Neutrophil (primary cell): ENCODE results near the gene CCR4.

Experiments
- H3K27ac ChIP-seq: fragments of 200-600 bp; sonication (generic); 2 replicates; pipeline ENCODE4 v1.5.1; 2016; ENCODE audit warnings: mild to moderate bottlenecking, moderate library complexity
- H3K27me3 ChIP-seq: fragments of 200-600 bp; sonication (generic); 2 replicates; pipeline ENCODE4 v1.6.0; 2016; ENCODE audit warnings: mild to moderate bottlenecking
- H3K36me3 ChIP-seq: fragments of 200-600 bp; sonication (generic); 2 replicates; pipeline ENCODE4 v1.5.1; 2017
- H3K4me1 ChIP-seq, 2 experiments: fragments of 200-600 bp in 1 of 2; sonication (generic) in 1 of 2; 1 replicate in 1 of 2; 2 replicates in 1 of 2; pipeline versions ENCODE4 v1.5.1 to v1.6.1; 2013 to 2016; ENCODE audit warnings: low read depth in 1 of 2, low read length in 1 of 2, mild to moderate bottlenecking in 1 of 2, moderate library complexity in 1 of 2; ENCODE audit not compliant: control insufficient read depth in 1 of 2, insufficient read depth in 1 of 2
- H3K4me3 ChIP-seq, 2 experiments: fragments of 200-600 bp in 1 of 2; sonication (generic) in 1 of 2; 1 replicate in 1 of 2; 2 replicates in 1 of 2; pipeline ENCODE4 v1.5.1; 2013 to 2016; ENCODE audit warnings: low read depth in 1 of 2, low read length in 1 of 2, mild to moderate bottlenecking in 1 of 2, moderate library complexity in 1 of 2
- H3K9me3 ChIP-seq: fragments of 200-600 bp; sonication (generic); 2 replicates; pipeline ENCODE4 v1.5.1; 2016
- CTCF ChIP-seq: fragments of 200-600 bp; sonication (generic); IDR thresholded peaks from 2 replicates; pipeline ENCODE4 v1.5.1; 2016; ENCODE audit warnings: antibody characterized with exemption

CCR4 gene

GRCh38 chr3:32972482-32973146, 21.2 kb downstream of the CCR4 start:
- Histone ChIP-seq H3K4me3 (no peak overlapping the region), H3K27ac (no peak overlapping the region), H3K9me3 (no peaks in the 10 kb centered on the region), H3K4me1 (no peaks in the 10 kb centered on the region), H3K27me3 (no peaks in the 10 kb centered on the region), H3K36me3 (no peaks in the 10 kb centered on the region)
- TF ChIP-seq CTCF = no peak

GRCh38 chr3:32973982-32974381, 22.5 kb downstream of the CCR4 start:
- Histone ChIP-seq H3K4me3 (no peak overlapping the region), H3K27me3 (no peaks in the 10 kb centered on the region), H3K36me3 (no peaks in the 10 kb centered on the region), H3K4me1 (no peaks in the 10 kb centered on the region), H3K27ac (no peak overlapping the region), H3K9me3 (no peaks in the 10 kb centered on the region)
- no peak for TF ChIP-seq CTCF

- no peak overlapping the region for H3K27ac ChIP-seq
- H3K27me3 ChIP-seq = no peaks in the 10 kb centered on the region
- H3K4me1 ChIP-seq = no peaks in the 10 kb centered on the region
- H3K9me3 ChIP-seq = no peaks in the 10 kb centered on the region
- TF ChIP-seq CTCF = no peak
- H3K36me3 ChIP-seq = no peaks in the 10 kb centered on the region
- no peak overlapping the region for H3K4me3 ChIP-seq
Observed at GRCh38 chr3:32975891-32976595, 24.6 kb downstream of the CCR4 start.

DNA sequence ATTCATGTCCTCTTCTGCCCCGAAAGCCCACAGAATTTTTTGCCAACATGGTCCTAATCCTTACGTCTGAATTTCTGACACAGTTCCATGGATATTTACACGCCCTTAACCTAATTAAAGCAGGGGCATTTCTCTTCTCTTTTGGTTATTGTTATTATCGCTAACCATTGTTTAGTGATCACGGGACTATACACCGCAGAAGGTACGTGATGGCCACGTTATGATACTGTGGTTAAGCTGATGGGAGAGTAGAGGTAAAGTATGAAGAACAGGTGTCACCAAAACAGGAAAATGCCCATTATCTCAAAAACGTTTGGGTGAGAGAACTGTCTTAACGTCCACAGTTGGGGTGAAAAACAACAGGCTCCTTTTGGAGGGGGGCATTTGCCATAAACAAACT, 26.4 kb downstream of the CCR4 start:
- Histone ChIP-seq H3K4me1 (no peaks in the 10 kb centered on the region), H3K27ac (no peak overlapping the region), H3K4me3 (no peak overlapping the region), H3K27me3 (no peaks in the 10 kb centered on the region), H3K9me3 (no peaks in the 10 kb centered on the region), H3K36me3 (no peaks in the 10 kb centered on the region)
- TF ChIP-seq CTCF = no peak

- H3K4me1 ChIP-seq = no peaks in the 10 kb centered on the region
- no peak for TF ChIP-seq CTCF
- no peaks in the 10 kb centered on the region for H3K36me3 ChIP-seq
- H3K27me3 ChIP-seq = no peaks in the 10 kb centered on the region
- H3K27ac ChIP-seq = no peak overlapping the region
- no peaks in the 10 kb centered on the region for H3K9me3 ChIP-seq
- no peak overlapping the region for H3K4me3 ChIP-seq
Observed at GRCh38 chr3:32978331-32978730, 26.9 kb downstream of the CCR4 start.
